ENCODE measurements around the gene GRIP1.

DNA sequence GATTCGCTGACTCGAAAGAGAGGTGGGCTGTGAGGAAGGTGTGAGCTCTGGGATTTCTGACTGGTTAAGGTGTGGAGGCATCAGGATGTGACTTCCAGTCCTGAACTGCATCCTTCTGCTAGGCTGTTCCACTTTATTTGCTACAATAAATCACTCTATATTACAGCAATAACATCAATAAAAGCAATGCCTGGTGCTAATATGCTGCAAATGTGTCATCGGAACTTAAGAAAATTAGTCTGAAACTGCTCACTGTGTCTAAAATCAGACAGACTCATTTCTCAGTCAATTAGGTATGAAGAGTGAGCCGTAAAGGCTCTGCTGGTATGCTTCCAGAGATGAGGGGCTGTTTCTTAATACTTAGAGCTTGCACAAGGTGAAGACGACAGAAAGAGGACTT lies 250.0 kb downstream of the GRIP1 start:
- no peak for TF ChIP-seq POLR2A (IDR thresholded peaks at IDR 0.05)
- TF ChIP-seq, protein P1, sequence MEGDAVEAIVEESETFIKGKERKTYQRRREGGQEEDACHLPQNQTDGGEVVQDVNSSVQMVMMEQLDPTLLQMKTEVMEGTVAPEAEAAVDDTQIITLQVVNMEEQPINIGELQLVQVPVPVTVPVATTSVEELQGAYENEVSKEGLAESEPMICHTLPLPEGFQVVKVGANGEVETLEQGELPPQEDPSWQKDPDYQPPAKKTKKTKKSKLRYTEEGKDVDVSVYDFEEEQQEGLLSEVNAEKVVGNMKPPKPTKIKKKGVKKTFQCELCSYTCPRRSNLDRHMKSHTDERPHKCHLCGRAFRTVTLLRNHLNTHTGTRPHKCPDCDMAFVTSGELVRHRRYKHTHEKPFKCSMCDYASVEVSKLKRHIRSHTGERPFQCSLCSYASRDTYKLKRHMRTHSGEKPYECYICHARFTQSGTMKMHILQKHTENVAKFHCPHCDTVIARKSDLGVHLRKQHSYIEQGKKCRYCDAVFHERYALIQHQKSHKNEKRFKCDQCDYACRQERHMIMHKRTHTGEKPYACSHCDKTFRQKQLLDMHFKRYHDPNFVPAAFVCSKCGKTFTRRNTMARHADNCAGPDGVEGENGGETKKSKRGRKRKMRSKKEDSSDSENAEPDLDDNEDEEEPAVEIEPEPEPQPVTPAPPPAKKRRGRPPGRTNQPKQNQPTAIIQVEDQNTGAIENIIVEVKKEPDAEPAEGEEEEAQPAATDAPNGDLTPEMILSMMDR (IDR thresholded peaks at IDR 0.05), result no peak
- no peak for TF ChIP-seq POLR2AphosphoS5 (IDR thresholded peaks at IDR 0.05)

Data from prostate gland (tissue), 2 donors.